ENCODE results near the gene TMPRSS15. TPM values are rescaled to one million over a fixed set of nuclear protein-coding genes. Genes with fewer than 3 reads are reported as not detected.
A peak's percentile ranks its signal among the peaks of the same experiment; 100 is the strongest.

The TMPRSS15 gene
- total RNA-seq, 6 donors from 2014 or later = not detected

GRCh38 chr21:18430341-18430740 is 26.8 kb upstream of the TMPRSS15 start:
- no peak for ATAC-seq (ENCODE audit: low FRiP score in 2 of 2)
- no peaks in the 10 kb centered on the region for H3K9me3 ChIP-seq
- 73 to 79% methylated on average over 2 of the region's 2 CpGs for WGBS, 2 donors
- no peak for TF ChIP-seq EP300 (IDR thresholded peaks at IDR 0.05)
- TF ChIP-seq POLR2AphosphoS5 (IDR thresholded peaks at IDR 0.05) = no peak
- no peak for TF ChIP-seq POLR2A (IDR thresholded peaks at IDR 0.05)
- no peak for TF ChIP-seq CTCF (IDR thresholded peaks at IDR 0.05)
- DNase-seq = no peak
- no peaks in the 10 kb centered on the region for H3K4me1 ChIP-seq
- H3K27ac ChIP-seq = no peak overlapping the region
- H3K4me3 ChIP-seq = no peak overlapping the region
- no peaks in the 10 kb centered on the region for H3K27me3 ChIP-seq
- no peaks in the 10 kb centered on the region for H3K36me3 ChIP-seq

- Histone ChIP-seq H3K9me3 (no peaks in the 10 kb centered on the region), H3K27me3 (no peaks in the 10 kb centered on the region), H3K27ac (no peak overlapping the region), H3K4me3 (no peak overlapping the region), H3K4me1 (no peaks in the 10 kb centered on the region), H3K36me3 (no peaks in the 10 kb centered on the region)
- DNase-seq = no peak
- no peak for ATAC-seq (ENCODE audit: low FRiP score in 2 of 2)
- TF ChIP-seq POLR2A (IDR thresholded peaks at IDR 0.05) = no peak
- TF ChIP-seq CTCF (IDR thresholded peaks at IDR 0.05) = no peak
- TF ChIP-seq EP300 (IDR thresholded peaks at IDR 0.05) = no peak
- no peak for TF ChIP-seq POLR2AphosphoS5 (IDR thresholded peaks at IDR 0.05)
- WGBS, 2 donors = 55 to 59% methylated on average over 4 of the region's 4 CpGs
These were observed 20.7 kb upstream of the TMPRSS15 start for GRCh38 chr21:18424276-18424675.

GRCh38 chr21:18417141-18417790 is 13.7 kb upstream of the TMPRSS15 start:
- Histone ChIP-seq H3K36me3 (no peaks in the 10 kb centered on the region), H3K27ac (no peak overlapping the region), H3K4me1 (no peaks in the 10 kb centered on the region), H3K27me3 (no peaks in the 10 kb centered on the region), H3K4me3 (no peak overlapping the region), H3K9me3 (no peaks in the 10 kb centered on the region)
- 54 to 57% methylated on average over 3 of the region's 3 CpGs for WGBS, 2 donors
- no peak for DNase-seq
- no peak for ATAC-seq (ENCODE audit: low FRiP score in 2 of 2)
- TF ChIP-seq POLR2A (IDR thresholded peaks at IDR 0.05) (no peak), POLR2AphosphoS5 (IDR thresholded peaks at IDR 0.05) (no peak), CTCF (IDR thresholded peaks at IDR 0.05) (no peak), EP300 (IDR thresholded peaks at IDR 0.05) (no peak)

GRCh38 chr21:18411565-18411964 is 8.0 kb upstream of the TMPRSS15 start:
- no peaks in the 10 kb centered on the region for H3K36me3 ChIP-seq
- DNase-seq = no peak
- H3K4me1 ChIP-seq = no peaks in the 10 kb centered on the region
- no peaks in the 10 kb centered on the region for H3K27me3 ChIP-seq
- TF ChIP-seq POLR2A (IDR thresholded peaks at IDR 0.05) = no peak
- TF ChIP-seq EP300 (IDR thresholded peaks at IDR 0.05) = peak in 1 of 4 donors; percentile 20
- peak overlapping the region in 1 of 4 donors; percentile 6 for H3K4me3 ChIP-seq
- no peaks in the 10 kb centered on the region for H3K9me3 ChIP-seq
- no peak for ATAC-seq (ENCODE audit: low FRiP score in 2 of 2)
- peak overlapping the region in 1 of 4 donors; percentile 35 for H3K27ac ChIP-seq
- WGBS, 2 donors = 35 to 38% methylated on average over 5 of the region's 5 CpGs

GRCh38 chr21:18409579-18409978 is 6.0 kb upstream of the TMPRSS15 start:
- H3K9me3 ChIP-seq = no peaks in the 10 kb centered on the region
- H3K36me3 ChIP-seq = no peaks in the 10 kb centered on the region
- H3K4me1 ChIP-seq = no peaks in the 10 kb centered on the region
- no peak overlapping the region for H3K27ac ChIP-seq
- ATAC-seq (ENCODE audit: low FRiP score in 2 of 2) (no peak), DNase-seq (no peak)
- no peaks in the 10 kb centered on the region for H3K27me3 ChIP-seq
- H3K4me3 ChIP-seq = no peak overlapping the region
- WGBS, 2 donors = 70 to 89% methylated on average over 1 of the region's 1 CpG
- TF ChIP-seq POLR2AphosphoS5 (IDR thresholded peaks at IDR 0.05) (no peak), CTCF (IDR thresholded peaks at IDR 0.05) (no peak), EP300 (IDR thresholded peaks at IDR 0.05) (no peak), POLR2A (IDR thresholded peaks at IDR 0.05) (no peak)

Measured in upper lobe of left lung (tissue), 6 donors.